ENCODE results near the gene CHGA.

DNA sequence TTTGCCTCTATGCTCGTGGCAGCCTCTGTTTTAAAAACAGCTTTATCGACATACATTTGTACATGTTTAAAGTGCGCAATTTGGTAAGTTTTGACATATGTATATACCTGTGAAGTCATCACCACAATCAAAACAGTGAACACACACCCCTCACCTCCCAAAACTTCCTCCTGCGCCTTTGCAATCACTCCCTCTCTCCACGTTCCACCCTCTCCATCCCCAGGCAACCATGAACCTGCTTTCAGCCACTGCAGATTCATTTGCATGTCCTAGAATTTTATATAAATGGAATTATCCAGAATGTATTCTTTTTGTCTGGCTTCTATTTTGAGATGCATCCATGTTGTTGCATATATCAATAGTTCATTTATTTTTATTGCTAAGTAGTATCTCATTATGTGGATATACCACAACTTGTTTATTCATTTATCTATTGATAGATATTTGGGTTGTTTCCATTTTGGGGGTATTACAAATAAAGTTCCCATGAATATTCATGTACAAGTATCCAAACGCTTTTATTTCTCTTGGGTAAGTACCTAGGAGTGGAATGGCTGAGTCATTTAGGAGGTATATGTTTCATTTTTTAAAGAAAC, 15.5 kb upstream of the CHGA start:
- TF ChIP-seq, protein P1, sequence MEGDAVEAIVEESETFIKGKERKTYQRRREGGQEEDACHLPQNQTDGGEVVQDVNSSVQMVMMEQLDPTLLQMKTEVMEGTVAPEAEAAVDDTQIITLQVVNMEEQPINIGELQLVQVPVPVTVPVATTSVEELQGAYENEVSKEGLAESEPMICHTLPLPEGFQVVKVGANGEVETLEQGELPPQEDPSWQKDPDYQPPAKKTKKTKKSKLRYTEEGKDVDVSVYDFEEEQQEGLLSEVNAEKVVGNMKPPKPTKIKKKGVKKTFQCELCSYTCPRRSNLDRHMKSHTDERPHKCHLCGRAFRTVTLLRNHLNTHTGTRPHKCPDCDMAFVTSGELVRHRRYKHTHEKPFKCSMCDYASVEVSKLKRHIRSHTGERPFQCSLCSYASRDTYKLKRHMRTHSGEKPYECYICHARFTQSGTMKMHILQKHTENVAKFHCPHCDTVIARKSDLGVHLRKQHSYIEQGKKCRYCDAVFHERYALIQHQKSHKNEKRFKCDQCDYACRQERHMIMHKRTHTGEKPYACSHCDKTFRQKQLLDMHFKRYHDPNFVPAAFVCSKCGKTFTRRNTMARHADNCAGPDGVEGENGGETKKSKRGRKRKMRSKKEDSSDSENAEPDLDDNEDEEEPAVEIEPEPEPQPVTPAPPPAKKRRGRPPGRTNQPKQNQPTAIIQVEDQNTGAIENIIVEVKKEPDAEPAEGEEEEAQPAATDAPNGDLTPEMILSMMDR (conservative IDR thresholded peaks at IDR 0.05) = no peak
- no peak for TF ChIP-seq ZFX (IDR thresholded peaks at IDR 0.05)
